HG03066 (cell line): ENCODE data around the gene CRISPLD2.
"Not testable (repeated sequence)": the region's sequence is repeated elsewhere in the genome, so short reads cannot be mapped to it uniquely, and the experiment has no call there.

Experiments
- ATAC-seq: cut with Tn5 transposase; IDR thresholded peaks from one replicate; pipeline ENCODE4 v1.9.1; 2021; ENCODE audit warnings: low read depth; ENCODE audit not compliant: unreplicated experiment

The CRISPLD2 gene

GRCh38 chr16:84926462-84926861 lies 106.7 kb downstream of the CRISPLD2 start:
- ATAC-seq = no peak

- no peak for ATAC-seq
Measured at GRCh38 chr16:84927621-84928591, 108.1 kb downstream of the CRISPLD2 start.

DNA sequence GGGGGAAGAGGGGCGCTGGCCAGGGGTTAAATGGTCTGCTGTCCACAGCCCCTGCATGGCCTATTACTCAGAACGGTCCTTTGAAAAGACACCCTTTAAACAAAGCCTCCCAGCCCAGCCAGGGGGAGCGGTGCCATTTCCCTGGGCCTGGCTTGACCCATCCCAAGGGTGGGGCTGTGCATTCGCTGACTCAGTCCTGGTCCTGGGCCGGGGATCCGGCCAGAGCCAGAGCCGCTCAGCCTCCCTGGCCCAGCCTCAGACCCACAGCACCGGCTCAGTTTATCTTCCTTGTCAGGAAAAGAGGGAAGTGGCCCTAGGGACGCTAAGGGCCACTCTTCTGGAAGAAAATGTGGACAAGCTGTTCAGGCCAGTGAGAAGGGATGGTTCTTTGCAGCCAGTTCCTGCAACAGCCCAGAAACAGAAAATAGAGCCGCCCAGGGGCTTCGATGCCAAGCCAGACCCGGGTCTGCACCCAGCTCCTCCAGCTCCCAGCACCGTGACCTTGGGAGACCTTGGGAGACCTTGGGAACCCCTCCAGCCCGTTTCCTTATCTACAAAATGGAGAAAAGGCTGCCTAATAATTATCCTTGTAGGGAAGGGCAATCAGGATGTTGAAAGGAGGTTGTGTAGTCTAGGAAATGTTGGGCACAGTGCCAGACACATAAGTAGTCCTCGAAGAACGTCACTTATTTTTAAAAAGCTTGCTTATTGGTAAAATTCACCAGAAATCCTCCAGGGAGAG lies 109.1 kb downstream of the CRISPLD2 start:
- no peak for ATAC-seq

DNA sequence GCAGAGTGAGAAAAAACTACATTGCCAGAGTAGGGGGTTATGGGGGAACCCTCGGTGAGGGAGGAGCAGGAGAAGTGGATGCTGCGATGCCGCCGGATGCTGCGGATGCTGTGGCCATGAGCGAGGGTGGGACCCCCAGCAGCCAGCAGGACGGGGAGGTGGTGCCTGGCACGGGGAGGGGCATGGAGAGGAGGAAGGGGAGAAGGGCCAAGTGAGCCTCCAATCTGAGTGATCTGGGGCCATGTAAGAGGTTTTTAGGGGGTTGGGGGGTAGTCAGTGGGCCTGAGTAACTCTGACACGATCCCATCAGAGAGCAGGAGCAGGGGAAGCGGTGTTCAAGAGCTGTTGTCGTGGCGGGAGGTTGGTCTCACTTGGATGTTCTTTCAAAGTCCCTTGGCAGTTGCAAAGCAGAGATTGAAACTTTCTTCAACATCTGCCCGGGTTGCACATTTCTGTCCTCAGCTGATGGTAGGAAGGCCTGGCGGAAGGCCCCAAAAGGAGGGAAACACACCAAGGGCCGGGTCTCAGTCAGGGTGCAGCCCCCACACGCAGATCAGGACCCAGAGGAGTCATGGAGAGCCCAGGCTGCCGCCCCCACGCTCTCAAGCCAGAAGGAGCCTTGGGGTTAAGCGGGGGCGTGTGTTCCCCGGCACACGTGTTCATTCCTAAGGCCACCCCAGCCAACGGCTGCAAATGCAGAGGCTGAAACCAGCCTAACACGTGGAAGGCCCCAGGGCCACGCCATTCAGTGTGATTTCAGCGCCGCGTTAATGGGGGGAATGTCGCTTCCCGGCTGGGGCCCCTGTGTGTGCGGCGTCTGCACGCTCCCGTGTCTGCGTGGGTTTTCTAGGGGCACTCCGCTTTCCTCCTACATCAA lies 109.9 kb downstream of the CRISPLD2 start:
- no peak for ATAC-seq

DNA sequence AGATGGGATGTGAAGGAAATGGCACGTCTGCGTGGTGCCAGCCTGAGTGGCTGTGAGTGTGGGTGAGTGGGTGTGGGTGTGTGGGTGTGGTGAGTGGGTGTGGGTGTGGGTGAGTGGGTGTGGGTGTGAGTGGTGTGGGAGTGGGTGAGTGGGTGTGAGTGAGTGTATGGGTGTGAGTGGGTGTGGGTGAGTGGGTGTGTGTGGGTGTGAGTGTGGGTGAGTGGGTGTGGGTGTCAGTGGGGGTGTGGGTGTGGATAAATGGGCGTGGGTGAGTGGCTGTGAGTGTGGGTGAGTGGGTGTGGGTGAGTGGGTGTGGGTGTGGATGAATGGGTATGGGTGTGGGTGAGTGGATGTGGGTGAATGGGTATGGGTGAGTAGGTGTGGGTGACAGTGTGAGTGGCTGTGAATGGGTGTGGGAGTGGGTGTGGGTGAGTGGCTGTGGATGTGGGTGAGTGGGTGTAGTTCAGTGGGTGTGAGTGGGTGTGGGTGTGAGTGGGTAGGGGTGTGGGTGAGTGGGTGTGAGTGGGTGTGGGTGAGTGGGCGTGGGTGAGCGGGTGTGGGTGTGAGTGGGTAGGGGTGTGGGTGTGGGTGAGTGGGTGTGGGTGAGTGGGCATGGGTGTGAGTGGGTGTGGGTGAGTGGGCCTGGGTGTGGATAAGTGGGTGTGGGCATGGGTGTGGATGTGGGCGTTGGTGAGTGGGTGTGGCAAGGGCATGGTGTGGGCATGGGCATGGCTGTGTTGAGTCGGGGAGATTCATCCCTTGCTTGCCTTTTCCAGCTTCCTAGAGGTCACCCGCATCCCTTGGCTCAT lies 110.7 kb downstream of the CRISPLD2 start:
- ATAC-seq = no peak

DNA sequence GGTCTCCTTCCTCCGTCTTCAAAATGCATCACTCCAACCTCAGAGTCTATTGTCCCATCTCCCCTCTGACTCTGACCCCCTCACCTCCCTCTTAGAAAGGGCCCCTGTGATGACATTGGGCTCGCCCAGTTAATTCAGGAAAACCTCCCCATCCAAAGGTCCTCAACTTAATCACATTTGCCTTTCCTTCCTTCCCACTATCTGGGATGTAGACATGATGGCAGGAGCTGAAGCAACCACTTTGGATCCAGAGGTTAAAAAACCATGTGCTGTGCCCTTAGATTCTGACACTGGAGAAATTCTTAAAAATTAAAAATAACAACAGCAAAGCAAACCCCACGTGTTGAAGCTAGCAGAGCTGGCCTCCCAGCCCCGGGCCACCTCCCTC lies 111.3 kb downstream of the CRISPLD2 start:
- no peak for ATAC-seq

DNA sequence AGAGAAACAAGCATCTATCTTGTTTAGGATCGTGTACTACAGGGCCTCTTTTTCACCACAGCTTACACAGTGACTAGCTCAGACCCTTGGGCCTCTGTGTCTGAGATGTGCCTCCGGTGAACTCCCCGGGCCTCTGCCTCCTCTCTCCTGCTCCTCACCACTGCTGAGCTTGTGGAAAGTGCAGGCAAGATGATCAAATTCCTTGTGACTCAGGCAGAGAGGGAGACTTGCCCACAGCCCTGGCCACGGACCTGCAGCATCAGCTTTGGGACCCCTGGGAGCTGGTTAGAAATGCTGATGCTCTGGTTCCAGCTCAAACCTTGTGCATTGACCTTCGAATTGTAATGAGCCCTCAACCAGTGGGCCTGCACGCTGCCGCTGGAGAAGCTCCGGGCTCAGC lies 111.7 kb downstream of the CRISPLD2 start:
- ATAC-seq = no peak

DNA sequence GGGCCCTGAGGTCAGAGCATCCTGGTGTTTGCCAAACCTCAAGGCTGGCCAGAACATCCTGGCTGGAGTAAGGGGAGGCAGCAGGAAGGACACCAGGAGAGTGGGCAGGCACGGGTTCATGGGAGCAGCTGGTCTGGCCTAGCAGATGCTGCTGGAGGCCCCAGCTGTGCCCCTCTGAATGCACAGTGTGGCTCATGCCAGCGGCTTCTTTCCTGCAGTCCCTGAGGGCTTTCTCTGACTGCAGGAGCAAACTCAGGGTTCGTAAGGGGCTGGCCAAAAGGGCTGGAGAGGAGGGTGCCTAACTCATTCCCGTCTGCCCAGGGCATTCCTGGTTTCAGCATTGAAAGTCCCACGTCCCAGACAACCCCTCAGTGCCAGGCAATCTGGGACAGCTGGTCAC lies 112.9 kb downstream of the CRISPLD2 start:
- no peak for ATAC-seq

GRCh38 chr16:84933774-84934631 lies 114.2 kb downstream of the CRISPLD2 start:
- ATAC-seq = no peak

GRCh38 chr16:84937196-84938005 lies 117.6 kb downstream of the CRISPLD2 start:
- no peak for ATAC-seq

GRCh38 chr16:84938616-84939015 lies 118.8 kb downstream of the CRISPLD2 start:
- not testable (repeated sequence) for ATAC-seq

DNA sequence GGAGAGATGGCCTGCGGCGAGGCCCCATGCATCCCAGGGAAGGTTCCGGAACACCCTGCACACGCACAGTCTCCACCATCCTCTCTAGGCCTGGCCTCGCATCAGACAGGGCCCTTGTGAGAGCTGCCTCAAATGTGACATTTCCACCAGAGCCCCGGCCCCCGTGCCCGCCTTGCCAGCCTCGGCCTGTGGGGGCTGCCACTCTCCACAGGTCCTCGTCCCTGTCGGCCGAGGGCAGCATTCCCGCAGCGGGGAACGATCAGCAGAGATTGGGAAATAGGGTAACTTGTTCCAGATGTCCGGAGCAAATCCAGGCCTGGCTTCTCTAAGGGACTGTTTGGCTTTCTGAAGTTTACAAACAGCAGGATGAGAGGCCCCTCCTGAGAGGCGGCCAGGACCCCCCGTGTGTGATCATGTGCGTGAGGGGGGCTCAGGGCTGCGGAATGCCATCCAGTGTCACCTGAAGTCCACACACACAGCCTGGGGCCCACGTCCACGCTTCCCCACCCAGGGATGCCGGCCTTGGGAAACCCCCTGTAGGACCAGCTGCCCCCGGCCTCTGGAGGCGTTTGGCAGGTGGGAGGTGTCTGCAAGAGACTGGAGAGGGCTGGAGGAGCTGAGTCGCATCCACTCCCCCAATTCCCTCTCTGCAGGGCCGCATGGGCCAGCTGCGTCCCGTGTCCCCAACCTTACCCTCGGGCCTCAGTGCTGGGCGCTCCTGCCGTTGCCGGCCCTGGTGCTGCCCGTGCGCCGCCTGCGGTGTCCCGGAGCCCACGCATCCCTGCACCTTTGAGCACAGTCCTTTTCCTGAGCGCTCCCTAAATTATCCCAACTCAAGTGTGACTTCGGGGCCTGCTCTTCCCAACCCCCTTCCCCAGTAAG lies 121.1 kb downstream of the CRISPLD2 start:
- ATAC-seq = no peak

DNA sequence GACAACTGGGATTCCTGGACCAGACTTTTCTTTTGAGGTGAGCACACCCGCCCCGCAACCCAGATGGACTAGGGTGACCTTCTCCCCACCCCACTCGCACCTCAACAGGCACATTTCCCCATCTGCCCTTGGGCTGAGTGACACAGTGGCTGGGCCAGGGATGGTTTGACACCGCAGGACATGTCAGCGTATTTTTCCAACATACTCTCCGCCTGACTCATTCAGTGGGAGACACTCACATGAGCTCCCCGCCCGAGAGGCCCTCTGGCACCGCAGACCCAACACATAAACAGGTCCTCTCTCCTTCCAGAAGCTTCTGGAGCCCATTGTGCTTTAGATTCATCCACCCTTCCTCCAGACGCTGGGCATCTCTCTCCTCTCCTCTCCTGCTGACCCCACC lies 122.1 kb downstream of the CRISPLD2 start:
- ATAC-seq = no peak

DNA sequence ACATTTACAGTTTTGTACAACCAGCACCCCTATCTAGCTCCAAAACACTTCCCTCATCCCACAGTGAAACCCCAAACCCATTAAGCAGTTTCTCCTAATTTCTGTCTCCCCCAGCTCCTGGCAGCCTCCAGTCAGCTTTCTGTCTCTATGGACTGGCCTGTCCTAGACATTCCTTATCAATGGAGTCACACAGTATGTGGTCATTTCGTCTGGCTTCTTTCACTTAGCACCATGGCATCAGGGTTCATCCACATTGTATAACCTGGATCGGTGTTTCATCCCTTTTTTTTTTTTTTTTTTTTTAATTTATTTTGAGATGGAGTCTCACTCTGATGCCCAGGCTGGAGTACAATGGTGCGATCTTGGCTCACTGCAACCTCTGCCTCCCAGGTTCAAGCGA lies 123.0 kb downstream of the CRISPLD2 start:
- ATAC-seq = no peak

DNA sequence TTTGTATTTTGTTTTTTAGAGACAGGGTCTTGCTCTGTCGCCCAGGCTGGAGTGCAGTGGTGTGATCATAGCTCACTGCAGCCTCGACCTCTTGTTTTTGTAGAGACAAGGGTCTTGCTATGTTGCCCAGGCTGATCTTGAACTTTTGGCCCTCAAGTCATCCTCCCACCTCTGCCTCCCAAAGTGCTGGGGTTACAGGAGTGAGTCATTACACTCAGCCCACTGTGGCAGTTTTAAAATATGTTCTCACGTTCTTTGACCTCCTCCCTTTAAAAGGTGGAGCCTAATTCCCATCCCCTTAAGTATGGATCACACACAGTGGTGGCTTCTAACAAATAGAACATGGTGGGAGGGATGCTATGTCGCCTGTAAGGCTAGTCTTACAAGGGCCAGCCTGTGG lies 123.8 kb downstream of the CRISPLD2 start:
- no peak for ATAC-seq

DNA sequence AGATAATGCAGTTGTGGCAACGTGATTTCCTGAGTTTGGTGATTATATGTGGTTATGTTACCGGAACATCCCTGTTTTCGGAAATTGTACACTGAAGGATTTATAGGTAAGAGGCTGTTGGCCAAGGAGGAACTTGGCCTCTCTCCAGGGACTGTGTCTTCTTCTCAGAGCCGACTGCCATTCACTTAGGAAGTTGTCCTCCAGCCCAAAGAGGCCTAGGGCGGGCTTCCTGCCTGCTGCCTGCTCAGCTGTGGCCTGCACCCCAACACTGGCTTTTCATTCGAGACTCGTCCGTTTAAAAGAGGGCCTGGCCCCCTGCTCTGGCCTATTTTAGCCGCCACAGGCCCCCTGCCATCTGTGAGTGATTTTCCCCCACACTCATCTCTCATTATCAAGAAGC lies 127.2 kb downstream of the CRISPLD2 start:
- no peak for ATAC-seq
